ENCODE measurements around the gene HSF2BP.

GRCh38 chr21:43597052-43597451 lies 62.2 kb downstream of the HSF2BP start:
- TF ChIP-seq EZH2 (IDR thresholded peaks at IDR 0.05; ENCODE audit: low read length) (no peak), CTCF (optimal IDR thresholded peaks at IDR 0.05 in 1 of 3, IDR thresholded peaks at IDR 0.05 in 1 of 3, conservative IDR thresholded peaks at IDR 0.05 in 1 of 3; ENCODE audit: extremely low read depth in 1 of 3, insufficient read depth in 2 of 3, low read length in 3 of 3) (no peak)
